ENCODE measurements around the gene FAM72D. TPM values are rescaled to one million over a fixed set of nuclear protein-coding genes. Genes with fewer than 3 reads are reported as not detected.
A peak's percentile ranks its signal among the peaks of the same experiment; 100 is the strongest.
"Not testable (repeated sequence)": the region's sequence is repeated elsewhere in the genome, so short reads cannot be mapped to it uniquely, and the experiment has no call there.

FAM72D gene
- under 1 TPM; 0.24 to 0.29 TPM for total RNA-seq
- under 1 TPM in 1 of 2 donors, not detected in 1; 0.63 TPM for polyA plus RNA-seq
- long read RNA-seq, donor 1: 0 reads
- long read RNA-seq, donor 2: 0 reads

GRCh38 chr1:145095284-145096057, at the start of gene FAM72D, which contains the start of gene SRGAP2B:
FAM72D (plus strand) TSS chr1:145095974; CDS start chr1:145096848, 874 bp downstream.
SRGAP2B (minus strand) TSS chr1:145095328; CDS start chr1:145092901, 2,427 bp downstream.
- intact Hi-C loops (cut with DNase I); H3K4me1 ChIP-seq (ENCODE audit: control insufficient read depth in 1 of 2, insufficient read depth in 2 of 2, low read length in 2 of 2); H3K27me3 ChIP-seq (ENCODE audit: control insufficient read depth in 1 of 2, insufficient read depth in 2 of 2, low read length in 1 of 2); DNase-seq; H3K9me3 ChIP-seq (ENCODE audit: control insufficient read depth, low read length); H3K4me3 ChIP-seq (ENCODE audit: low read length in 2 of 2); H3K36me3 ChIP-seq (ENCODE audit: control insufficient read depth in 1 of 2, insufficient read depth in 2 of 2, low read length in 1 of 2): not testable (repeated sequence)
- peak within 1 kb of the TSS in 1 of 2 donors; percentile 35 for H3K27ac ChIP-seq (ENCODE audit: low read depth in 1 of 2, low read length in 2 of 2)
- no CpG with 5 or more reads among the region's 47 CpGs for WGBS, 2 donors
- ATAC-seq (ENCODE audit: low FRiP score): peak; percentile 94

GRCh38 chr1:145047553-145047952, 48.2 kb upstream of the FAM72D start:
- H3K27me3 ChIP-seq (ENCODE audit: control insufficient read depth in 1 of 2, insufficient read depth in 2 of 2, low read length in 1 of 2); H3K36me3 ChIP-seq (ENCODE audit: control insufficient read depth in 1 of 2, insufficient read depth in 2 of 2, low read length in 1 of 2); H3K27ac ChIP-seq (ENCODE audit: low read depth in 1 of 2, low read length in 2 of 2); H3K4me3 ChIP-seq (ENCODE audit: low read length in 2 of 2); H3K9me3 ChIP-seq (ENCODE audit: control insufficient read depth, low read length); DNase-seq; ATAC-seq (ENCODE audit: low FRiP score); intact Hi-C loops (cut with DNase I); H3K4me1 ChIP-seq (ENCODE audit: control insufficient read depth in 1 of 2, insufficient read depth in 2 of 2, low read length in 2 of 2): not testable (repeated sequence)
- WGBS, 2 donors: no CpG with 5 or more reads among the region's 1 CpG

- H3K9me3 ChIP-seq (ENCODE audit: control insufficient read depth, low read length); DNase-seq; H3K27ac ChIP-seq (ENCODE audit: low read depth in 1 of 2, low read length in 2 of 2); H3K4me1 ChIP-seq (ENCODE audit: control insufficient read depth in 1 of 2, insufficient read depth in 2 of 2, low read length in 2 of 2); intact Hi-C loops (cut with DNase I); H3K4me3 ChIP-seq (ENCODE audit: low read length in 2 of 2); H3K36me3 ChIP-seq (ENCODE audit: control insufficient read depth in 1 of 2, insufficient read depth in 2 of 2, low read length in 1 of 2); H3K27me3 ChIP-seq (ENCODE audit: control insufficient read depth in 1 of 2, insufficient read depth in 2 of 2, low read length in 1 of 2); ATAC-seq (ENCODE audit: low FRiP score): not testable (repeated sequence)
- WGBS, 2 donors: no CpG with 5 or more reads among the region's 6 CpGs
Observed at GRCh38 chr1:145048181-145048856, 47.5 kb upstream of the FAM72D start.

- H3K4me1 ChIP-seq (ENCODE audit: control insufficient read depth in 1 of 2, insufficient read depth in 2 of 2, low read length in 2 of 2); H3K9me3 ChIP-seq (ENCODE audit: control insufficient read depth, low read length); H3K4me3 ChIP-seq (ENCODE audit: low read length in 2 of 2); H3K27me3 ChIP-seq (ENCODE audit: control insufficient read depth in 1 of 2, insufficient read depth in 2 of 2, low read length in 1 of 2); intact Hi-C loops (cut with DNase I); ATAC-seq (ENCODE audit: low FRiP score); H3K27ac ChIP-seq (ENCODE audit: low read depth in 1 of 2, low read length in 2 of 2); DNase-seq; H3K36me3 ChIP-seq (ENCODE audit: control insufficient read depth in 1 of 2, insufficient read depth in 2 of 2, low read length in 1 of 2): not testable (repeated sequence)
- WGBS, 2 donors: no CpG with 5 or more reads among the region's 10 CpGs
Observed at GRCh38 chr1:145052019-145052776, 43.6 kb upstream of the FAM72D start.

GRCh38 chr1:145053428-145053827, 42.3 kb upstream of the FAM72D start:
- DNase-seq; H3K27ac ChIP-seq (ENCODE audit: low read depth in 1 of 2, low read length in 2 of 2); H3K4me1 ChIP-seq (ENCODE audit: control insufficient read depth in 1 of 2, insufficient read depth in 2 of 2, low read length in 2 of 2); intact Hi-C loops (cut with DNase I); H3K4me3 ChIP-seq (ENCODE audit: low read length in 2 of 2); ATAC-seq (ENCODE audit: low FRiP score); H3K36me3 ChIP-seq (ENCODE audit: control insufficient read depth in 1 of 2, insufficient read depth in 2 of 2, low read length in 1 of 2); H3K9me3 ChIP-seq (ENCODE audit: control insufficient read depth, low read length); H3K27me3 ChIP-seq (ENCODE audit: control insufficient read depth in 1 of 2, insufficient read depth in 2 of 2, low read length in 1 of 2): not testable (repeated sequence)
- no CpG with 5 or more reads among the region's 4 CpGs for WGBS, 2 donors

GRCh38 chr1:145055217-145055760, 40.5 kb upstream of the FAM72D start:
- ATAC-seq (ENCODE audit: low FRiP score): peak; percentile 76

GRCh38 chr1:145058184-145058583, 37.6 kb upstream of the FAM72D start:
- H3K27me3 ChIP-seq (ENCODE audit: control insufficient read depth in 1 of 2, insufficient read depth in 2 of 2, low read length in 1 of 2); H3K27ac ChIP-seq (ENCODE audit: low read depth in 1 of 2, low read length in 2 of 2); ATAC-seq (ENCODE audit: low FRiP score); DNase-seq; H3K4me3 ChIP-seq (ENCODE audit: low read length in 2 of 2); H3K9me3 ChIP-seq (ENCODE audit: control insufficient read depth, low read length); H3K4me1 ChIP-seq (ENCODE audit: control insufficient read depth in 1 of 2, insufficient read depth in 2 of 2, low read length in 2 of 2); intact Hi-C loops (cut with DNase I); H3K36me3 ChIP-seq (ENCODE audit: control insufficient read depth in 1 of 2, insufficient read depth in 2 of 2, low read length in 1 of 2): not testable (repeated sequence)
- WGBS, 2 donors: no CpG with 5 or more reads among the region's 3 CpGs

More at GRCh38 chr1:145055217-145055760, 40.5 kb upstream of the FAM72D start:
- DNase-seq; H3K27me3 ChIP-seq (ENCODE audit: control insufficient read depth in 1 of 2, insufficient read depth in 2 of 2, low read length in 1 of 2); H3K4me3 ChIP-seq (ENCODE audit: low read length in 2 of 2); H3K27ac ChIP-seq (ENCODE audit: low read depth in 1 of 2, low read length in 2 of 2); H3K9me3 ChIP-seq (ENCODE audit: control insufficient read depth, low read length); intact Hi-C loops (cut with DNase I); H3K36me3 ChIP-seq (ENCODE audit: control insufficient read depth in 1 of 2, insufficient read depth in 2 of 2, low read length in 1 of 2); H3K4me1 ChIP-seq (ENCODE audit: control insufficient read depth in 1 of 2, insufficient read depth in 2 of 2, low read length in 2 of 2): not testable (repeated sequence)
- no CpG with 5 or more reads among the region's 4 CpGs for WGBS, 2 donors

- DNase-seq; H3K36me3 ChIP-seq (ENCODE audit: control insufficient read depth in 1 of 2, insufficient read depth in 2 of 2, low read length in 1 of 2); H3K9me3 ChIP-seq (ENCODE audit: control insufficient read depth, low read length); H3K4me3 ChIP-seq (ENCODE audit: low read length in 2 of 2); H3K4me1 ChIP-seq (ENCODE audit: control insufficient read depth in 1 of 2, insufficient read depth in 2 of 2, low read length in 2 of 2); intact Hi-C loops (cut with DNase I); H3K27me3 ChIP-seq (ENCODE audit: control insufficient read depth in 1 of 2, insufficient read depth in 2 of 2, low read length in 1 of 2); H3K27ac ChIP-seq (ENCODE audit: low read depth in 1 of 2, low read length in 2 of 2); ATAC-seq (ENCODE audit: low FRiP score): not testable (repeated sequence)
- WGBS, 2 donors: 95% methylated on average over 1 of the region's 2 CpGs; no CpG with 5 or more reads in 1 of the 2 donors
Observed at GRCh38 chr1:145063285-145063684, 32.5 kb upstream of the FAM72D start.
